Neural progenitor cell (in vitro differentiated cells): Measurements from ENCODE around the gene HES2.

Source experiments
- CTCF ChIP-seq: fragments of 200-600 bp; sonication (generic); IDR thresholded peaks from 2 replicates; pipeline ENCODE4 v1.5.1; 2017; ENCODE audit warnings: antibody characterized with exemption, mild to moderate bottlenecking
- EZH2 ChIP-seq: fragments of 200-600 bp; sonication (generic); IDR thresholded peaks from 2 replicates; pipeline ENCODE4 v1.6.1; 2017; ENCODE audit warnings: antibody characterized with exemption, mild to moderate bottlenecking, moderate library complexity

- TF ChIP-seq CTCF (no peak), EZH2 (no peak)
Observed at GRCh38 chr1:6454856-6455751, 35.4 kb upstream of the HES2 start.
